Measurements from ENCODE around the gene SPNS1. TPM values are rescaled to one million over a fixed set of nuclear protein-coding genes. Genes with fewer than 3 reads are reported as not detected.

Gene SPNS1
- total and polyA plus RNA-seq, 4 donors: 11.5 to 20.5 (median 15.7) TPM

- no peak for TF ChIP-seq REST (IDR thresholded peaks at IDR 0.05)
- TF ChIP-seq CTCF (IDR thresholded peaks at IDR 0.05; ENCODE audit: low read depth, low read length, missing input control): no peak
- TF ChIP-seq NR2F2 (IDR thresholded peaks at IDR 0.05): no peak
- no peak for TF ChIP-seq JUND (IDR thresholded peaks at IDR 0.05)
- TF ChIP-seq, protein P1, sequence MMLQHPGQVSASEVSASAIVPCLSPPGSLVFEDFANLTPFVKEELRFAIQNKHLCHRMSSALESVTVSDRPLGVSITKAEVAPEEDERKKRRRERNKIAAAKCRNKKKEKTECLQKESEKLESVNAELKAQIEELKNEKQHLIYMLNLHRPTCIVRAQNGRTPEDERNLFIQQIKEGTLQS (IDR thresholded peaks at IDR 0.05): no peak
- no peak for TF ChIP-seq RXRA (IDR thresholded peaks at IDR 0.05)
- TF ChIP-seq HNF4A (conservative IDR thresholded peaks at IDR 0.05): no peak
Observed at GRCh38 chr16:28989363-28989762, 14.8 kb downstream of the SPNS1 start (continued).

GRCh38 chr16:28990375-28991040 is 15.9 kb downstream of the SPNS1 start:
- TF ChIP-seq FOXA2 (IDR thresholded peaks at IDR 0.05): no peak
- no peak for TF ChIP-seq CTCF (IDR thresholded peaks at IDR 0.05; ENCODE audit: low read depth, low read length, missing input control)
- TF ChIP-seq JUND (IDR thresholded peaks at IDR 0.05): no peak
- no peak for TF ChIP-seq GABPA (IDR thresholded peaks at IDR 0.05 in 1 of 2, conservative IDR thresholded peaks at IDR 0.05 in 1 of 2)
- no peak for TF ChIP-seq SP1 (IDR thresholded peaks at IDR 0.05)
- TF ChIP-seq HNF4G (IDR thresholded peaks at IDR 0.05): no peak
- TF ChIP-seq NR2F2 (IDR thresholded peaks at IDR 0.05): no peak
- TF ChIP-seq RAD21 (IDR thresholded peaks at IDR 0.05): no peak
- TF ChIP-seq YY1 (IDR thresholded peaks at IDR 0.05): no peak
- TF ChIP-seq RXRA (IDR thresholded peaks at IDR 0.05): no peak
- no peak for TF ChIP-seq HNF4A (conservative IDR thresholded peaks at IDR 0.05)
- TF ChIP-seq, protein P1 (IDR thresholded peaks at IDR 0.05): no peak
- no peak for TF ChIP-seq TAF1 (conservative IDR thresholded peaks at IDR 0.05)
- no peak for TF ChIP-seq FOXA1 (IDR thresholded peaks at IDR 0.05)
- TF ChIP-seq EGR1 (IDR thresholded peaks at IDR 0.05; ENCODE audit: low read depth in 2 of 2): no peak
- no peak for TF ChIP-seq REST (IDR thresholded peaks at IDR 0.05)
- TF ChIP-seq ZBTB33 (IDR thresholded peaks at IDR 0.05): no peak
- TF ChIP-seq MAX (IDR thresholded peaks at IDR 0.05): no peak

More at GRCh38 chr16:28990375-28991040, 15.9 kb downstream of the SPNS1 start:
- no peak for DNase-seq (ENCODE audit: low spot score)
- no peak overlapping the region for H3K4me3 ChIP-seq (ENCODE audit: low read depth in 1 of 3, low read length in 3 of 3)
- 95% methylated on average over 11 of the region's 11 CpGs for WGBS
- no peaks in the 10 kb centered on the region for H3K4me1 ChIP-seq (ENCODE audit: control insufficient read depth in 4 of 4, insufficient read depth in 4 of 4, low read length in 3 of 4)
- no peak overlapping the region for H3K27ac ChIP-seq (ENCODE audit: low read depth in 1 of 2, low read length in 2 of 2)
- H3K9ac ChIP-seq (ENCODE audit: low read depth in 1 of 2, low read length in 2 of 2): no peak overlapping the region
- H3K9me3 ChIP-seq (ENCODE audit: control insufficient read depth in 4 of 4, low read length in 3 of 4): peaks cover 0 to 3% (median 0%) of the 10 kb centered on the region in 4 donors
- peaks cover 0 to 19% (median 3%) of the 10 kb centered on the region in 4 donors for H3K36me3 ChIP-seq (ENCODE audit: control insufficient read depth in 4 of 4, insufficient read depth in 3 of 4, low read depth in 1 of 4, low read length in 3 of 4)
- no peaks in the 10 kb centered on the region for H3K27me3 ChIP-seq (ENCODE audit: control insufficient read depth in 4 of 4, insufficient read depth in 4 of 4, low read length in 3 of 4)

Measured in liver (tissue), 9 donors.